B cell (primary cell): ENCODE measurements around the gene PGAP3. TPM values are rescaled to one million over a fixed set of nuclear protein-coding genes. Genes with fewer than 3 reads are reported as not detected.

ENCODE experiments used
- ATAC-seq: fragments of 200-7000 bp; cut with Tn5 transposase; one replicate; pipeline ENCODE4 v1.10.0; 2021; ENCODE audit warnings: low read depth, mild to moderate bottlenecking, moderate number of reproducible peaks, moderate library complexity
- CTCF ChIA-PET: fragments of 350-600 bp; sonication (Branson Sonifier 250); formaldehyde crosslinking; loops from one replicate; lab custom pipeline; 2021; ENCODE audit warnings: antibody characterized with exemption, inconsistent platforms; lab: Charles Lee
- POLR2A ChIA-PET: fragments of 350-600 bp; sonication (Branson Sonifier 250); formaldehyde crosslinking; loops from one replicate; lab custom pipeline; 2021; ENCODE audit warnings: antibody characterized with exemption; lab: Charles Lee
- DNase-seq: peaks from one replicate; pipeline ENCODE4 v3.0.0; 2013
- H2AFZ ChIP-seq: 2 replicates; pipeline ENCODE4 v1.6.1; 2012; ENCODE audit warnings: mild to moderate bottlenecking, low read depth, low read length; ENCODE audit not compliant: insufficient read depth, poor library complexity, severe bottlenecking
- H3K27ac ChIP-seq, 2 donors: 1 replicate in 1 of 2; 2 replicates in 1 of 2; pipeline ENCODE4 v1.5.1; 2012 to 2013; ENCODE audit warnings: low read length in 2 of 2, mild to moderate bottlenecking in 2 of 2, moderate library complexity in 1 of 2
- H3K27me3 ChIP-seq, 4 experiments: fragments of 200-600 bp in 1 of 4; sonication (generic) in 1 of 4; replicated peaks in 1 of 4; 1 replicate in 2 of 4; 2 replicates in 2 of 4; pipeline versions ENCODE4 v1.6.1 to v1.7.0; 2013 to 2016; ENCODE audit warnings: low read length in 3 of 4, mild to moderate bottlenecking in 2 of 4, mixed read lengths in 1 of 4, moderate library complexity in 1 of 4; ENCODE audit not compliant: insufficient read depth in 4 of 4, control insufficient read depth in 3 of 4; ENCODE audit errors: control extremely low read depth in 1 of 4
- H3K36me3 ChIP-seq, 2 experiments: replicated peaks in 1 of 2; 1 replicate in 1 of 2; 2 replicates in 1 of 2; pipeline versions ENCODE4 v1.6.1 to v1.7.1; 2013; ENCODE audit warnings: low read length in 1 of 2; ENCODE audit not compliant: insufficient read depth in 2 of 2, control insufficient read depth in 1 of 2; ENCODE audit errors: control extremely low read depth in 1 of 2, extremely low read depth in 1 of 2
- H3K4me1 ChIP-seq, 2 donors: fragments of 200-600 bp in 1 of 2; sonication (generic) in 1 of 2; 1 replicate in 1 of 2; 2 replicates in 1 of 2; pipeline versions ENCODE4 v1.5.1 to v1.6.1; 2013 to 2017; ENCODE audit warnings: low read length in 2 of 2; ENCODE audit not compliant: control insufficient read depth in 2 of 2, insufficient read depth in 2 of 2
- H3K4me2 ChIP-seq: replicated peaks from 2 replicates; pipeline ENCODE3; 2012; ENCODE audit warnings: mild to moderate bottlenecking, low read depth, low read length; ENCODE audit not compliant: poor library complexity, severe bottlenecking
- H3K4me3 ChIP-seq, 5 experiments: fragments of 200-600 bp in 1 of 5; sonication (generic) in 1 of 5; 1 replicate in 3 of 5; 2 replicates in 2 of 5; pipeline versions ENCODE4 v1.5.1 to v1.7.0; 2011 to 2016; ENCODE audit warnings: low read length in 4 of 5, mild to moderate bottlenecking in 4 of 5, low read depth in 2 of 5, control low read depth in 1 of 5, moderate library complexity in 1 of 5; ENCODE audit not compliant: insufficient read depth in 1 of 5; ENCODE audit errors: control extremely low read depth in 1 of 5, extremely low read depth in 1 of 5
- H3K79me2 ChIP-seq: fragments of 200-600 bp; sonication (generic); one replicate; pipeline ENCODE4 v1.6.0; 2016; ENCODE audit warnings: low read length; ENCODE audit not compliant: control insufficient read depth, insufficient read depth
- H3K9ac ChIP-seq: fragments of 200-600 bp; sonication (generic); 2 replicates; pipeline ENCODE4 v1.6.1; 2017; ENCODE audit warnings: mild to moderate bottlenecking, low read length, moderate library complexity
- H3K9me3 ChIP-seq, 3 donors: one replicate each; pipeline versions ENCODE4 v1.6.1 to v1.7.1; 2013; ENCODE audit warnings: low read length in 2 of 3; ENCODE audit not compliant: control insufficient read depth in 2 of 3, insufficient read depth in 1 of 3; ENCODE audit errors: control extremely low read depth in 1 of 3
- H4K20me1 ChIP-seq: 2 replicates; pipeline ENCODE4 v1.6.0; 2012; ENCODE audit warnings: mild to moderate bottlenecking, low read length; ENCODE audit not compliant: insufficient read depth, control insufficient read depth, poor library complexity, severe bottlenecking
- H3K27ac Mint-ChIP-seq: one replicate; pipeline ENCODE4 v1.8.0; 2021; ENCODE audit warnings: mixed read lengths
- H3K27me3 Mint-ChIP-seq: one replicate; pipeline ENCODE4 v1.8.0; 2021; ENCODE audit warnings: mixed read lengths
- H3K4me1 Mint-ChIP-seq: one replicate; pipeline ENCODE4 v1.8.0; 2021; ENCODE audit warnings: mixed read lengths
- H3K4me3 Mint-ChIP-seq: one replicate; pipeline ENCODE4 v1.8.0; 2021; ENCODE audit warnings: mixed read lengths
- H3K9me3 Mint-ChIP-seq: one replicate; pipeline ENCODE4 v1.8.0; 2022; ENCODE audit warnings: mixed read lengths; ENCODE audit not compliant: insufficient read depth
- EZH2 ChIP-seq: IDR thresholded peaks from 2 replicates; pipeline ENCODE4 v1.6.1; 2012; ENCODE audit warnings: borderline replicate concordance, low read depth, mild to moderate bottlenecking, moderate library complexity, low read length; ENCODE audit not compliant: insufficient read depth, poor library complexity, severe bottlenecking
- WGBS: methylation state at CpG from one replicate; pipeline ENCODE4 v1.1.5; 2013; ENCODE audit warnings: missing lambda C conversion rate; ENCODE audit not compliant: insufficient coverage; 5-methylcytosine and 5-hydroxymethylcytosine counted together
- intact Hi-C: fragments of 100-400 bp; cut with micrococcal nuclease; formaldehyde crosslinking; loops from one replicate; pipeline ENCODE4 v1.10.0; 2022
- polyA plus RNA-seq: library from polyadenylated mRNA; depleted of rRNA; stranded (reverse); fragments of >200 nt; gene quantifications from 2 replicates; pipeline ENCODE4 v1.2.3, GENCODE V29; 2012
- total RNA-seq, 2 donors: library from RNA; stranded (reverse); fragments of 120-200 nt in 1 of 2; gene quantifications; 1 replicate in 1 of 2; 2 replicates in 1 of 2; pipeline versions ENCODE4 v1.2.3 to v1.2.4, GENCODE V29; 2013 to 2022
- TF ChIP-seq, protein P1 (sequence below): fragments of 200-600 bp; IDR thresholded peaks from one replicate; pipeline ENCODE4 v1.8.0; 2022; ENCODE audit warnings: antibody characterized with exemption, mild to moderate bottlenecking

Gene PGAP3
- total and polyA plus RNA-seq, 2 donors (not counting 1 experiment from before 2014, with no cell fraction given) = 27.4 to 34.3 TPM

DNA sequence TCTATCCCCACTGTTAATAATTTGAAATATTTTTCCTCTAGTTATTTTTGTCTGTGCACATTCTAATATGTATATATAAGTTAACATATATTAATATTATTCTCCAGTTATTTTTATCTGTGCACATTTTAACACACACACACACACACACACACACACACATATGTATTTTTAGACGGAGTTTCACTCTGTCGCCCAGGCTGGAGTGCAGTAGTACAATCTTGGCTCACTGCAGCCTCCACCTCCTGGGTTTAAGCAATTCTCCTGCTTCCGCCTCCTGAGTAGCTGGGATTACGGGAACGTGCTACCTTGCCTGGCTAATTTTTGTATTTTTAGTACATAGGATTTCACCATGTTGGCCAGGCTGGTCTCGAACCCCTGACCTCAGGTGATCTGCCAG, 29.8 kb upstream of the PGAP3 start:
- Histone ChIP-seq H2AFZ (no peak overlapping the region), H3K9me3 (no peaks in the 10 kb centered on the region), H3K9ac (no peak overlapping the region), H3K27ac (no peak overlapping the region), H3K4me3 (no peak overlapping the region), H3K36me3 (no peaks in the 10 kb centered on the region), H3K4me2 (no peak overlapping the region), H3K79me2 (no peaks in the 10 kb centered on the region), H4K20me1 (no peaks in the 10 kb centered on the region), H3K27me3 (no peaks in the 10 kb centered on the region), H3K4me1 (no peaks in the 10 kb centered on the region)
- H3K4me3 Mint-ChIP-seq = no peak overlapping the region
- CTCF ChIA-PET = interaction anchor here (1.2 kb wide), 1 partner anchor 129 kb away, joined by 3 read pairs; no protein-coding TSS in a partner anchor
- 86% methylated on average over 5 of the region's 6 CpGs for WGBS
- no peaks in the 10 kb centered on the region for H3K4me1 Mint-ChIP-seq
- no peaks in the 10 kb centered on the region for H3K9me3 Mint-ChIP-seq
- DNase-seq (no peak), ATAC-seq (no peak)
- TF ChIP-seq, protein P1, sequence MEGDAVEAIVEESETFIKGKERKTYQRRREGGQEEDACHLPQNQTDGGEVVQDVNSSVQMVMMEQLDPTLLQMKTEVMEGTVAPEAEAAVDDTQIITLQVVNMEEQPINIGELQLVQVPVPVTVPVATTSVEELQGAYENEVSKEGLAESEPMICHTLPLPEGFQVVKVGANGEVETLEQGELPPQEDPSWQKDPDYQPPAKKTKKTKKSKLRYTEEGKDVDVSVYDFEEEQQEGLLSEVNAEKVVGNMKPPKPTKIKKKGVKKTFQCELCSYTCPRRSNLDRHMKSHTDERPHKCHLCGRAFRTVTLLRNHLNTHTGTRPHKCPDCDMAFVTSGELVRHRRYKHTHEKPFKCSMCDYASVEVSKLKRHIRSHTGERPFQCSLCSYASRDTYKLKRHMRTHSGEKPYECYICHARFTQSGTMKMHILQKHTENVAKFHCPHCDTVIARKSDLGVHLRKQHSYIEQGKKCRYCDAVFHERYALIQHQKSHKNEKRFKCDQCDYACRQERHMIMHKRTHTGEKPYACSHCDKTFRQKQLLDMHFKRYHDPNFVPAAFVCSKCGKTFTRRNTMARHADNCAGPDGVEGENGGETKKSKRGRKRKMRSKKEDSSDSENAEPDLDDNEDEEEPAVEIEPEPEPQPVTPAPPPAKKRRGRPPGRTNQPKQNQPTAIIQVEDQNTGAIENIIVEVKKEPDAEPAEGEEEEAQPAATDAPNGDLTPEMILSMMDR = no peak
- TF ChIP-seq EZH2 = no peak
- no peak overlapping the region for H3K27ac Mint-ChIP-seq
- H3K27me3 Mint-ChIP-seq = no peaks in the 10 kb centered on the region
- intact Hi-C loops = no loop called here
- POLR2A ChIA-PET = no interaction called here

DNA sequence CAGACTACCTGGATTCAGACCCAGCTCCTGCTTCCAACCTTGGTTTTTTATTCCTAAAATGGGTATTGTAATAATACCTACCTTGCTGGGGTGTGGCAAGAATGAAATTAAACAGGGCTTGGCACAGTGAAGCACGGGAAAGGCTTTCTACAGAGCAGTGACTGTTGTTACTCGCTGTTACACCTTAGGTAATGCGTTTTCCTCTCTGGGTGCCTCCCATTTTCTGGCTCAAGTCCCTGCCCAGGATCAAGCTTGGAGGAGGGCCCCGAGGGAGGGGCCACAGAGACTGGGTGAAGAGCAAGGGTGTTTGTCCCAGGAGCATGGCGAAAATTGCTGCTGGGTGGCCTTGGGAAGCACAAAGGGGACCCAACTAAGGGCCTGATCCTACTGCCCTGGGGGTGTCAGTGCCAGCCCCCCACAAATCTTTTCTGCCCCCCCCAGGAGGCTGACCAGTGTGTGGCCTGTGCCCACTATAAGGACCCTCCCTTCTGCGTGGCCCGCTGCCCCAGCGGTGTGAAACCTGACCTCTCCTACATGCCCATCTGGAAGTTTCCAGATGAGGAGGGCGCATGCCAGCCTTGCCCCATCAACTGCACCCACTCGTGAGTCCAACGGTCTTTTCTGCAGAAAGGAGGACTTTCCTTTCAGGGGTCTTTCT, 29.2 kb upstream of the PGAP3 start:
- CTCF ChIA-PET = no interaction called here

More for the DNA sequence above, 29.2 kb upstream of the PGAP3 start:
- Histone ChIP-seq H3K4me1 (no peaks in the 10 kb centered on the region), H3K27me3 (no peaks in the 10 kb centered on the region), H3K27ac (no peak overlapping the region), H3K9me3 (no peaks in the 10 kb centered on the region), H3K4me3 (no peak overlapping the region), H3K4me2 (no peak overlapping the region), H4K20me1 (no peaks in the 10 kb centered on the region), H3K36me3 (no peaks in the 10 kb centered on the region), H3K9ac (no peak overlapping the region), H2AFZ (no peak overlapping the region), H3K79me2 (no peaks in the 10 kb centered on the region)
- Mint-ChIP-seq H3K4me1 (no peaks in the 10 kb centered on the region), H3K9me3 (no peaks in the 10 kb centered on the region), H3K27ac (no peak overlapping the region), H3K4me3 (no peak overlapping the region), H3K27me3 (no peaks in the 10 kb centered on the region)
- intact Hi-C loops = no loop called here
- ATAC-seq (no peak), DNase-seq (no peak)
- WGBS = 98% methylated on average over 9 of the region's 11 CpGs
- POLR2A ChIA-PET = no interaction called here
- TF ChIP-seq, protein P1 = no peak
- TF ChIP-seq EZH2 = no peak
